Left lung (tissue), 10 donors: ENCODE results near the gene TCF7L1. TPM values are rescaled to one million over a fixed set of nuclear protein-coding genes. Genes with fewer than 3 reads are reported as not detected.
A peak's percentile ranks its signal among the peaks of the same experiment; 100 is the strongest.

Experiments
- ATAC-seq: fragments of 200-7000 bp; cut with Tn5 transposase; one replicate; pipeline ENCODE4 v1.9.1; 2020; ENCODE audit warnings: moderate library complexity
- DNase-seq, 4 donors: peaks; one replicate each; pipeline ENCODE4 v3.0.0-alpha.2; 2013 to 2020
- H3K27ac ChIP-seq, 2 donors: fragments of 200-600 bp; sonication (generic) in 1 of 2; one replicate each; pipeline versions ENCODE4 v1.5.0 to v1.8.0; 2020 to 2021
- H3K27me3 ChIP-seq, 2 donors: fragments of 200-600 bp; sonication (generic) in 1 of 2; one replicate each; pipeline versions ENCODE4 v1.5.0 to v1.8.0; 2020 to 2021
- H3K36me3 ChIP-seq, 2 donors: fragments of 200-600 bp; sonication (generic) in 1 of 2; one replicate each; pipeline versions ENCODE4 v1.5.0 to v1.8.0; 2020 to 2021
- H3K4me1 ChIP-seq, 2 donors: fragments of 200-600 bp; one replicate each; pipeline ENCODE4 v1.8.0; 2021
- H3K4me3 ChIP-seq, 2 donors: fragments of 200-600 bp; sonication (generic) in 1 of 2; one replicate each; pipeline versions ENCODE4 v1.5.0 to v1.8.0; 2020 to 2021; ENCODE audit warnings: mild to moderate bottlenecking in 1 of 2
- H3K9me3 ChIP-seq, 2 donors: fragments of 200-600 bp; sonication (generic) in 1 of 2; one replicate each; pipeline versions ENCODE4 v1.5.0 to v1.8.0; 2020 to 2021
- CTCF ChIP-seq, 2 donors: fragments of 200-600 bp; sonication (generic) in 1 of 2; IDR thresholded peaks; one replicate each; pipeline versions ENCODE4 v1.5.0 to v1.8.0; 2021; ENCODE audit warnings: antibody characterized with exemption in 2 of 2
- intact Hi-C, 2 donors: fragments of 100-400 bp; cut with DNase I; formaldehyde crosslinking; loops; one replicate each; pipeline versions ENCODE4 v1.11.2 to v1.14.2; 2022
- polyA plus RNA-seq, 6 donors: library from polyadenylated mRNA; unstranded; fragments of 120-200 nt; gene quantifications; one replicate each; pipeline ENCODE4 v1.2.1, GENCODE V29; 2013; ENCODE audit not compliant: insufficient read length in 6 of 6
- total RNA-seq, 2 donors: library from RNA; stranded (reverse); fragmentation: NEBNext Ultra II Directional; extraction: Animal tissue kit (Norgen Biotek cat#: 25700); gene quantifications; one replicate each; pipeline ENCODE4 v1.2.1, GENCODE V29; 2021
- donor health status: DM: no; HTN: yes; CAD: no.
- donor health status: DM: no; HTN: no; CAD: no.

TCF7L1 gene
- total and polyA plus RNA-seq, 8 donors = 16.4 to 63.9 (median 57.5) TPM

GRCh38 chr2:85167479-85167878, 34.3 kb downstream of the TCF7L1 start:
- TF ChIP-seq CTCF (IDR thresholded peaks at IDR 0.05) = no peak
- no peak overlapping the region for H3K27ac ChIP-seq
- ATAC-seq (no peak), DNase-seq (no peak)
- no peaks in the 10 kb centered on the region for H3K9me3 ChIP-seq
- H3K36me3 ChIP-seq = no peaks in the 10 kb centered on the region
- peaks cover 18 to 31% of the 10 kb centered on the region in 2 donors for H3K4me1 ChIP-seq
- H3K27me3 ChIP-seq = no peaks in the 10 kb centered on the region
- no peak overlapping the region for H3K4me3 ChIP-seq
- intact Hi-C loops = no loop called here

GRCh38 chr2:85168942-85169341, 35.8 kb downstream of the TCF7L1 start:
- peak; percentile 15 for ATAC-seq
- H3K27ac ChIP-seq = no peak overlapping the region
- H3K36me3 ChIP-seq = no peaks in the 10 kb centered on the region
- peaks cover 11 to 19% of the 10 kb centered on the region in 2 donors for H3K4me1 ChIP-seq
- no peak for TF ChIP-seq CTCF (IDR thresholded peaks at IDR 0.05)
- H3K4me3 ChIP-seq = no peak overlapping the region
- DNase-seq = no peak
- intact Hi-C loops = no loop called here
- no peaks in the 10 kb centered on the region for H3K9me3 ChIP-seq
- H3K27me3 ChIP-seq = no peaks in the 10 kb centered on the region

DNA sequence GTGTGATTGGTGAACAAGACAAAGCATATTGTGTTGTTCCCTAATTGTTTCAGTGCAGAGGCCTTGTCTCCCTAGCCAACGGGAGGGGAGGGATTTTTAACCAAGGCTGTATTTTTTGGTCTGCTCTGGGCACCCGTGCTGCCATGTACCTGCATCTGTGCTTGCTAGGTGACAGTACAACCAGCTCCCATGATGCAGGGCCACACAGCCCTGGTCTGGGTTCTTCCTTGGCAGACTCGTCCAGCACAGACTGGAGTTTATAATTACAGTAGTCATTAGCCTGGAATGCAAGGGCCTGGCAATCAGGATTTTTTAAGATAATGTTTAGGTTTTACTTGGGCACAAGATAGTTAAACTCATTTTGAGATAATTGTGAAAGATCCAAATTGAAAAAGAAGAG, 36.4 kb downstream of the TCF7L1 start:
- no peak for ATAC-seq

DNA sequence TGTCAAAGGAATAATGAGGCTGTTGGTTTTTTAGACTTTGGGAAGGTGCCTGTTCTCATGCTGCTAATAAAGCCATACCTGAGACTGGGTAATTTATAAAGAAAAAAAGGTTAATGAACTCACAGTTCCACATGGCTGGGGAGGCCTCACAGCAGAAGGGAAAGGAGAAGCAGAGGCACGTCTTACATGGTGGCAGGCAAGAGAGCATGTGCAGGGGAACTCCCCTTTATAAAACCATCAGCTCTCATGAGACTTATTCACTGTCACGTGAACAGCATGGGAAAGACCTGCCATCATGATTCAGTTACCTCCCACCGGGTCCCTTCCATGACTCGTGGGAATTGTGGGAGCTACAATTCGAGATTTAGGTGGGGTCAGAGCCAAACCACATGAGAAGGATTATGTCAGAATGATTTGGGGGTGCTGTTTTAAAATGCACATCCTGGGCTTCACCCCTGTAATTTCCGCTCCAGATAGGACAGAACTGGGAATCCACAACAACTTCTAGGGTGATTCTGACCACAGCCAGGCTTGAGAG, 37.8 kb downstream of the TCF7L1 start:
- H3K27ac ChIP-seq = no peak overlapping the region
- no peaks in the 10 kb centered on the region for H3K27me3 ChIP-seq
- no peak overlapping the region for H3K4me3 ChIP-seq
- no peaks in the 10 kb centered on the region for H3K9me3 ChIP-seq
- no peak for DNase-seq
- ATAC-seq = no peak
- intact Hi-C loops = no loop called here
- no peaks in the 10 kb centered on the region for H3K36me3 ChIP-seq
- peaks cover 7 to 13% of the 10 kb centered on the region in 2 donors for H3K4me1 ChIP-seq
- no peak for TF ChIP-seq CTCF (IDR thresholded peaks at IDR 0.05)

More for the DNA sequence above, 36.4 kb downstream of the TCF7L1 start:
- no peak for TF ChIP-seq CTCF (IDR thresholded peaks at IDR 0.05)
- Histone ChIP-seq H3K9me3 (no peaks in the 10 kb centered on the region), H3K27ac (no peak overlapping the region), H3K4me1 (peaks cover 13 to 14% of the 10 kb centered on the region in 2 donors), H3K27me3 (no peaks in the 10 kb centered on the region), H3K4me3 (no peak overlapping the region), H3K36me3 (no peaks in the 10 kb centered on the region)
- intact Hi-C loops = no loop called here
- DNase-seq = no peak

GRCh38 chr2:85171916-85172315, 38.7 kb downstream of the TCF7L1 start:
- H3K4me1 ChIP-seq = peaks cover 7 to 13% of the 10 kb centered on the region in 2 donors
- no peaks in the 10 kb centered on the region for H3K27me3 ChIP-seq
- H3K36me3 ChIP-seq = no peaks in the 10 kb centered on the region
- ATAC-seq (no peak), DNase-seq (no peak)
- H3K9me3 ChIP-seq = no peaks in the 10 kb centered on the region
- H3K27ac ChIP-seq = no peak overlapping the region
- H3K4me3 ChIP-seq = no peak overlapping the region
- no peak for TF ChIP-seq CTCF (IDR thresholded peaks at IDR 0.05)
- intact Hi-C loops = no loop called here
